Esophagus (tissue), 2 donors: Measurements from ENCODE around the gene DAB1. TPM values are rescaled to one million over a fixed set of nuclear protein-coding genes. Genes with fewer than 3 reads are reported as not detected.

Source experiments
- H3K27ac ChIP-seq, 2 donors: one replicate each; pipeline ENCODE4 v1.5.1; 2013; ENCODE audit warnings: low read depth in 2 of 2, mild to moderate bottlenecking in 2 of 2, inconsistent platforms in 1 of 2, low read length in 1 of 2, moderate library complexity in 1 of 2
- H3K27me3 ChIP-seq, 2 donors: one replicate each; pipeline ENCODE4 v1.6.1; 2013; ENCODE audit warnings: low read length in 2 of 2, control low read depth in 1 of 2, mild to moderate bottlenecking in 1 of 2; ENCODE audit not compliant: insufficient read depth in 2 of 2, control insufficient read depth in 1 of 2
- H3K36me3 ChIP-seq, 2 donors: one replicate each; pipeline ENCODE4 v1.6.1; 2013; ENCODE audit warnings: low read length in 1 of 2; ENCODE audit not compliant: control insufficient read depth in 2 of 2, insufficient read depth in 2 of 2
- H3K4me1 ChIP-seq, 2 donors: one replicate each; pipeline ENCODE4 v1.6.1; 2013; ENCODE audit warnings: low read length in 1 of 2; ENCODE audit not compliant: control insufficient read depth in 2 of 2, insufficient read depth in 2 of 2
- H3K4me3 ChIP-seq, 2 donors: one replicate each; pipeline ENCODE4 v1.5.1; 2013; ENCODE audit warnings: low read length in 2 of 2, mild to moderate bottlenecking in 2 of 2, low read depth in 1 of 2, moderate library complexity in 1 of 2
- H3K9me3 ChIP-seq, 2 donors: one replicate each; pipeline ENCODE4 v1.6.1; 2013; ENCODE audit warnings: mild to moderate bottlenecking in 2 of 2, low read depth in 1 of 2, low read length in 1 of 2, moderate library complexity in 1 of 2; ENCODE audit not compliant: control insufficient read depth in 2 of 2, insufficient read depth in 1 of 2
- WGBS, 2 donors: extraction: QIAGEN DNeasy Blood & Tissue Kit; methylation state at CpG; one replicate each; pipeline ENCODE4 v1.1.7; 2013; 5-methylcytosine and 5-hydroxymethylcytosine counted together
- polyA plus RNA-seq, 2 donors: library from polyadenylated mRNA; stranded (reverse); fragments of 200-250 nt; gene quantifications; one replicate each; pipeline ENCODE4 v1.2.3, GENCODE V29; 2013
- donor health status: healthy with polysubstance abuse.
- donor health status: Bipolar disorder and iron deficiency.

DAB1 gene
- polyA plus RNA-seq, 2 donors, result 0.04 TPM; not detected in 1

DNA sequence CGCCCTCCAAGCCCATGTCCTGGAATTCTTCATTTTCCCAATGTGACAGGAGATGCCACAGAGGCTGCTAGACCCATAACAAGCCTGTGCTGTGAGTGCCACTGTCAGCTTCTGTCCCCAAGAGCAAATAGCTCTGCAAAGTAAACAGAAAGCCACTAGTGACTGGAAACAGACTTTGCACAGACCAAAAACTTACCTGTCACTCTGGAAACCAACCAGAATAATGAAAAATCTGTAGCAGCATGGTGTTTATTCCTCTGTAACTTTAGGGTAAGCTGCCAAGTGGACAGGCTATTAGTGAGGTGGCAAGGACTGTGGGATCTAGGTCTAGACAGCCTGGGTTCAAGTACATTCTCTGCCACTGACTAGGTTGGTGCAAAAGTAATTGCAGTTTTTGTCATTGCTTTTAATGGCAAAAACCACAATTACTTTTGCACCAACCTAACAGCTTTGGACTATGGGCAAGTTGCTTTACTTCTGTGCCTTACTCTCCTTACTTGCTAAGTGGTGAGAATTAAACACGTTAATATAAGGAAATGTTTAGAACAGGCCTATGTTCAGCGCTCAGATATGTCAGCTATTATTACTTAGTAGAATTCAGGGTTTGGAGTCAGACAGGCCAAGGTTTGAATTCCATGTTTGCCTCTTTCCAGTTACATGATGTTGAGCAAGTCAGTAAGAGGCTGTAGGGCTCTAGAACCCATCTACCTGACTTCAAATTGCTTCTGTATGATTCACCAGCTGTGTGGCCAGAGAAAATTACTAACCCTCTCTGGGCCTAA lies 457.8 kb downstream of the DAB1 start, which contains the start of gene C8B:
Gene C8B, minus strand, starts transcription at position 100 of the 782 bp plus-strand sequence. Its CDS starts 67 bp downstream, at position 33.
- H3K27ac ChIP-seq, result no peak within 1 kb of the TSS
- WGBS, 2 donors, result 79 to 90% methylated on average over 3 of the region's 3 CpGs
- no peaks in the 10 kb centered on the region for H3K4me1 ChIP-seq
- H3K4me3 ChIP-seq, result no peak within 1 kb of the TSS
- H3K27me3 ChIP-seq, result peaks cover 0 to 5% of the 10 kb centered on the region in 2 donors
- H3K9me3 ChIP-seq, result peaks cover 0 to 2% of the 10 kb centered on the region in 2 donors
- H3K36me3 ChIP-seq, result no peaks in the 10 kb centered on the region

DNA sequence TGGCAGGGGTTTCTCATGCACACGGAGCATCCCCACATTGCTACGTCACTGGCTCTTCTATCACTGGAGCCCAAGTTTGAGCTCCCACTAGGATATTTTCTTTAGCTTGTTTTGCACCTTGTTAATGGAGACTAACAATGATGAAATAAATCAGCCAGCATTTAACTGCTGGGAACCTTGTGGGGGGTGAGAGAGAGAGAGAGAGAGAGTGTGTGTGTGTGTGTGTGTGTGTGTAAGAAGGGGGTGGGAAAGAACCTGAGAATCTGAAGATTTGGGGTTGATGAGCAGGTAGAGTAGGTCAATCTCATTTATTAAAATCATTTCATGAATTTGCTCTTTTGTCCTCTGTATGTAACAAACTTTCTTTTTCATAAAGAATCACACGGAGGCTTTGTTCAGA lies 458.7 kb downstream of the DAB1 start:
- WGBS, 2 donors, result 67 to 88% methylated on average over 3 of the region's 3 CpGs
- Histone ChIP-seq H3K9me3 (peaks cover 0 to 2% of the 10 kb centered on the region in 2 donors), H3K36me3 (no peaks in the 10 kb centered on the region), H3K27me3 (peaks cover 0 to 5% of the 10 kb centered on the region in 2 donors), H3K27ac (no peak overlapping the region), H3K4me3 (no peak overlapping the region), H3K4me1 (no peaks in the 10 kb centered on the region)

DNA sequence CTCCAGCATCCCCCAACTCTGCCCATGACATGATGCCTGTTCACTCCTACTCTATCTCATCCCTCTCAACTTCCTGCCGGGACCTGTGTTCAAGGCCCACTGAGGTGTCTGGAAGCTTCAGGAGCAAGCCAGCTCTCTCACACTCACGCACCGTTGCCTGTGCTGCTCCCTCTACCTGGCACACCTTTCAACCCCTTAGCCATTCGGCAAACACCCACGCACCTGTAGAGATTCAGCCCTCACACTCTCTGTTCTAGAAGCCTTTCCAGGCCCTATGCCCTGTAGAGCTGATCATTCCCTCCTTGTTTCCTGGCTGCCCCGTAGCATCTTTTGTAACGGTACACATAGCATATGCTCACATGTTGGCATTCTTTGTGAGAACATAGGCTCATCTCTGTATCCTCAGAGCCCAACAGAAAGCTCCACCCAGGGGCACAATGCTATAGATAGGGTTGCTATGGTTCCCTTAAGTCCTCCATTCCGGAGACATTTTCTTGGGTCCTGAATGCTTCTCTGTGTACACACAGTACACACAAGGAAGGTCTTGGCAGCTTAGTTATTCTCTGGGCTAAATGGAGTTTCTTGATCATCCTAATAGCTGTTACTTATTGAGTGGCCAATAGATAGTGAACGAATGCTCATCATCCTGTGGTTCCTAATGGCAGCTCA lies 459.4 kb downstream of the DAB1 start:
- Histone ChIP-seq H3K36me3 (no peaks in the 10 kb centered on the region), H3K9me3 (peaks cover 0 to 2% of the 10 kb centered on the region in 2 donors), H3K4me1 (no peaks in the 10 kb centered on the region), H3K4me3 (no peak overlapping the region), H3K27ac (no peak overlapping the region), H3K27me3 (peaks cover 0 to 5% of the 10 kb centered on the region in 2 donors)
- WGBS, 2 donors, result 79 to 80% methylated on average over 9 of the region's 9 CpGs

DNA sequence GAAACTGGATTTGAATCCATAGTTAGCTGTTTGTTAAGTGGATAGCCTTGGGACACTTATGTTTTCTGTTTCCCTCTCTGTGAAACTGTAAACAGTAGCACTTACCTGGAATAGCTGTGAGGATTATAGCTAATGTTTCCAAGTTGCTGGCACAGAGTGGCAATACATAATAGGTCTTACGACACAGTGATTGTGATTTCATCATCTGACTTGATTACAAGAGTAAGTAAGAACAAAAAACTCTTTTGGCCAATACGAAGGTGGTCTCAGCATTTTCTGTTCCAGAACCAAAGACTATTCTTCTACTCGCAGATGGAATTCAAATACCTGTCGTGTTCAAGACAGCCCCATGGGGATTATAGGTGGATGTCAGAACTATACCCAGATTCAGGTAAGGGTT lies 460.2 kb downstream of the DAB1 start:
- WGBS, 2 donors, result 78 to 80% methylated on average over 4 of the region's 4 CpGs
- Histone ChIP-seq H3K27me3 (peaks cover 0 to 5% of the 10 kb centered on the region in 2 donors), H3K4me1 (no peaks in the 10 kb centered on the region), H3K36me3 (no peaks in the 10 kb centered on the region), H3K9me3 (peaks cover 0 to 2% of the 10 kb centered on the region in 2 donors), H3K27ac (no peak overlapping the region), H3K4me3 (no peak overlapping the region)

DNA sequence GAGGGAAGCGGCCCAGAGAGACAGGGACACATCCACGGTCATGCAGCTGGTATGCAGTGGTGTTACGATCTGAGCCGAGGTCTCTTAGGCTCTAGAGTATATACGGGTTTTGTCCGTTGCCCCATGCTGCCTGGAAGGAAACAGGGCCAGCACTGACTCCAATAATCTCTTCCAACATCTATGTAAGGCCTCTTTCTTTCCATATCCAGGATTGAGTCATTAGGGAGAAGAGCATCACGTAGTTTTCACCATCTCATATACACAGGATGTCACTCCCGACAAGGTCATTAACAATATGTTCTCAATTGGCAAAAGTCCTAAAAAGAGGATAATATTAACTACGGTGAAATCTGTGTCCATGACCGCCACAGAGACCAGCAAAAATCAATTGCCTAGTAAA lies 462.4 kb downstream of the DAB1 start:
- Histone ChIP-seq H3K4me3 (no peak overlapping the region), H3K36me3 (no peaks in the 10 kb centered on the region), H3K27ac (no peak overlapping the region), H3K9me3 (no peaks in the 10 kb centered on the region), H3K4me1 (no peaks in the 10 kb centered on the region), H3K27me3 (peaks cover 0 to 5% of the 10 kb centered on the region in 2 donors)
- WGBS, 2 donors, result 77 to 81% methylated on average over 10 of the region's 10 CpGs

DNA sequence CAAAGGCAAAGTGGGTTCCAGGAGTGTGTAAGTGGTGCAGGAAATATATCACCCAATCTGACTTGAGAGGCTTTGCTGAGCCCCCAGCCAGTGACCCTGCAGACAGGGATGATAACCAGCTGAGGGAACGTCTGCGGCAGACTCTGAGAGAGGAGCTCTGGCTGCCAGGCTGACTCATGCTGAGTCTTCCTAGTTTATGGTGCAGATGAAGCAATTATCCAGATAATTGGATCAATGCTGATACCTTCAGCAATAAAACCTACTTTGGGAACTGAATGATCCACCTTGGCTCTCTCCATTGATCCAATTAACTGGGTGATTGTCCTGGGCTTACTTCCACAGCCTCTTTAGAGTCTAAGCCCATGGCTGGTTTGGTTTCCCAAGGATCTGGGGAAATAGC lies 465.3 kb downstream of the DAB1 start:
- no peaks in the 10 kb centered on the region for H3K9me3 ChIP-seq
- no peaks in the 10 kb centered on the region for H3K27me3 ChIP-seq
- no peak overlapping the region for H3K27ac ChIP-seq
- H3K4me3 ChIP-seq, result no peak overlapping the region
- no peaks in the 10 kb centered on the region for H3K4me1 ChIP-seq
- 71 to 73% methylated on average over 2 of the region's 2 CpGs for WGBS, 2 donors
- H3K36me3 ChIP-seq, result no peaks in the 10 kb centered on the region

DNA sequence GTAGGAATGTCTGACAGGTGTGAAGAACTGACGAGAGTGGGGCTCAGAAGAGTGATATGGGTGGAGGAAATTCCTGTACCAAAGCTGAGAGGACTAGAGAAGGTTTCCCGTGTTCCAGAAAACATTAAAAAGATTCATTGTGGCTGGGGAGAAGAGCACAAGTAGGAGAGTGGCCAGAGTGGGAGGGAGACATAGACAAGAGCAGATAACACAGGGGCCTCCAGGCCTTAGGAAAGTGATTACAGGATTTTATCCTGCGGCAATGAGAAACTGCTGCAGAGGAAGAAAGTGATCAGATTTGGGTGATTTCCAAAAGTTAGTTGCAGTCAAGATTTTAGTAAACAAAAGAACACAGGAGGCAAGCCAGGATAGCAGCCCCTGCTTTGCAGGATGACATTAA lies 465.9 kb downstream of the DAB1 start:
- Histone ChIP-seq H3K27ac (no peak overlapping the region), H3K4me3 (no peak overlapping the region), H3K27me3 (no peaks in the 10 kb centered on the region), H3K36me3 (no peaks in the 10 kb centered on the region), H3K4me1 (no peaks in the 10 kb centered on the region), H3K9me3 (no peaks in the 10 kb centered on the region)
- 43 to 48% methylated on average over 3 of the region's 3 CpGs for WGBS, 2 donors

DNA sequence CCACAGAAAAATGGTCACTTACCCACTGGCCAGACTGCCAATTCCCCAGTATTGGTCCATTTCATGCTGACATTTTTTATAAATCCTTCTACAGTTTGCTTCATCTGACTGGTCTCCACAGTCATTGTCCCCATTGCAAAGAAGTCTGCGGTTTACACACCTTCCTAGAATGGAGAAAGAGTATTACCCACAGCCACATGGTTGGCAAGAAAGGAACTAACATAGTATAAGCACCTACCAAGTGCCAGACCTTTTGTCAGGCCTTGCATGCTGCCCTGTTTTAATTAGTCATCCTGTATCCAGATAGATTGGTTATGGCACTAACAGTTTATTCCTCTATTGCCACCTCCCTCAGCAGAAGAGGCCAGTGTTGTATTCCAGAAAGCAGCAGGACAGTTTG lies 469.2 kb downstream of the DAB1 start:
- 79 to 81% methylated on average over 1 of the region's 1 CpG for WGBS, 2 donors
- no peak overlapping the region for H3K4me3 ChIP-seq

DNA sequence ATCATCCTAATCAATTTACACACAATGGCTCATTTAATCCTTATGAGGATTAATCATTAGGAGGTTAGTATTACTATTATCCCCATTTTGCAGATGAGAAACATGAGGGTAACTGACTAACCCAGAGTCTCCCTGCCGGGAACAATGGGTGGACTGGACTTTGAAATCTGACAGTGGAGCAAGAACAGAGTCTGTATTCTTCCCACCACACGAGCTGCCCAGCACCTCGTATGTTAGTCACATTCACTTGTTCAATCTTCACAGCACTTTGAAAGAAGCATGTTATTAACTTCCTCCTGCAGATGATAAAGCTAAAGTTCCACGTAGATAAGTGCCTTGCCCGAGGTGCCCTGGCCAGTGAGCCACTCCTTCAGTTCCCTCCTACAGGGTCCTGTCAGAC lies 470.5 kb downstream of the DAB1 start:
- no peak overlapping the region for H3K27ac ChIP-seq
- H3K4me3 ChIP-seq, result no peak overlapping the region
- whole genome bisulfite sequencing, 2 donors, result 51 to 58% methylated on average over 5 of the region's 5 CpGs
- H3K27me3 ChIP-seq, result no peaks in the 10 kb centered on the region
- no peaks in the 10 kb centered on the region for H3K36me3 ChIP-seq
- H3K4me1 ChIP-seq, result no peaks in the 10 kb centered on the region
- H3K9me3 ChIP-seq, result no peaks in the 10 kb centered on the region

More for the DNA sequence above, 469.2 kb downstream of the DAB1 start:
- Histone ChIP-seq H3K9me3 (no peaks in the 10 kb centered on the region), H3K36me3 (no peaks in the 10 kb centered on the region), H3K27me3 (no peaks in the 10 kb centered on the region), H3K27ac (no peak overlapping the region), H3K4me1 (no peaks in the 10 kb centered on the region)
